Lower leg skin (tissue), 4 donors: ENCODE results near the gene GLP1R. TPM values are rescaled to one million over a fixed set of nuclear protein-coding genes. Genes with fewer than 3 reads are reported as not detected.

Source experiments
- DNase-seq, 2 donors: peaks; one replicate each; pipeline ENCODE4 v3.0.0-alpha.2; 2019; ENCODE audit warnings: low spot score in 2 of 2
- H3K4me3 ChIP-seq: fragments of 200-600 bp; sonication (generic); 2 replicates; pipeline ENCODE4 v1.5.1; 2017; ENCODE audit warnings: mild to moderate bottlenecking, low read depth; ENCODE audit not compliant: poor library complexity, severe bottlenecking
- CTCF ChIP-seq, 3 donors: fragments of 450-650 bp; IDR thresholded peaks; one replicate each; pipeline ENCODE4 v1.5.1; 2016; ENCODE audit warnings: antibody characterized with exemption in 3 of 3, mild to moderate bottlenecking in 3 of 3, moderate library complexity in 2 of 3
- POLR2A ChIP-seq, 2 donors: fragments of 450-650 bp; IDR thresholded peaks; one replicate each; pipeline ENCODE4 v1.6.1; 2016 to 2017; ENCODE audit warnings: antibody characterized with exemption in 2 of 2, mild to moderate bottlenecking in 1 of 2, moderate library complexity in 1 of 2
- WGBS, 2 donors: methylation state at CpG; one replicate each; pipeline ENCODE4 v1.1.5; 2018; 5-methylcytosine and 5-hydroxymethylcytosine counted together
- intact Hi-C: fragments of 100-400 bp; cut with DNase I; formaldehyde crosslinking; loops from one replicate; pipeline ENCODE4 v1.15.0; 2023; ENCODE audit warnings: low total_unique reads
- total RNA-seq, 4 donors: library from RNA; depleted of rRNA; stranded (reverse); fragments of >200 nt; gene quantifications; one replicate each; pipeline ENCODE4 v1.1.0, GENCODE V29; 2016

The GLP1R gene
- total RNA-seq, 4 donors from 2014 or later: 0.10 to 1.3 TPM; not detected in 2

DNA sequence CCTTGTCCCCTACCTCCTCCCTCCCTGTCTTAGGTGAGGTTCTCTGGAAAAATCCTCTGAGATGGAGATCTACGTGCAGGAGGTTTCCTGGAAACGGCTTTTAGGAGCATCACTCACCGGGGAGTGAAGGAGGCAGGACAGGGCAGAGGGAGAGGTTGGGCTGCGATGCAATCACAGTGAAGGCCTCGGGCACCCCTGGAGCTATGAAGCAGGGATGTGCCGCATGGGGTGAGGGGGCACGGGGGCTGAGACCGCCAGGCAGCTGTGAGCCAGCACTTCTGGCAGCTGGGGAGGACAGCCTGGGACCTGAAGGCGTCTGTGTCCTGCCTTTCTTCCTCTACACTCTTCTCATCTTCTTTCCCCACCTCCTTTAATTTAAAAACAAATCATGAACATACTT lies 12.9 kb upstream of the GLP1R start:
- WGBS, 2 donors: 30 to 48% methylated on average over 9 of the region's 9 CpGs
- TF ChIP-seq POLR2A (IDR thresholded peaks at IDR 0.05) (no peak), CTCF (IDR thresholded peaks at IDR 0.05) (no peak)
- DNase-seq: no peak
- H3K4me3 ChIP-seq: no peak overlapping the region
- intact Hi-C loops: no loop called here

- H3K4me3 ChIP-seq: no peak overlapping the region
- intact Hi-C loops: no loop called here
- DNase-seq: no peak
- 46 to 57% methylated on average over 4 of the region's 4 CpGs for WGBS, 2 donors
- no peak for TF ChIP-seq CTCF (IDR thresholded peaks at IDR 0.05)
- no peak for TF ChIP-seq POLR2A (IDR thresholded peaks at IDR 0.05)
These were observed 11.5 kb upstream of the GLP1R start for GRCh38 chr6:39037082-39037508.

- 46 to 56% methylated on average over 6 of the region's 6 CpGs for WGBS, 2 donors
- intact Hi-C loops: no loop called here
- no peak for DNase-seq
- TF ChIP-seq POLR2A (IDR thresholded peaks at IDR 0.05) (no peak), CTCF (IDR thresholded peaks at IDR 0.05) (no peak)
- H3K4me3 ChIP-seq: no peak overlapping the region
These were observed 10.9 kb upstream of the GLP1R start for GRCh38 chr6:39037707-39038106.

- 80 to 83% methylated on average over 10 of the region's 10 CpGs for WGBS, 2 donors
- no peak for TF ChIP-seq CTCF (IDR thresholded peaks at IDR 0.05)
- no peak for TF ChIP-seq POLR2A (IDR thresholded peaks at IDR 0.05)
- no peak for DNase-seq
- H3K4me3 ChIP-seq: no peak overlapping the region
- intact Hi-C loops: no loop called here
These were observed 8.4 kb upstream of the GLP1R start for GRCh38 chr6:39040080-39040673.

DNA sequence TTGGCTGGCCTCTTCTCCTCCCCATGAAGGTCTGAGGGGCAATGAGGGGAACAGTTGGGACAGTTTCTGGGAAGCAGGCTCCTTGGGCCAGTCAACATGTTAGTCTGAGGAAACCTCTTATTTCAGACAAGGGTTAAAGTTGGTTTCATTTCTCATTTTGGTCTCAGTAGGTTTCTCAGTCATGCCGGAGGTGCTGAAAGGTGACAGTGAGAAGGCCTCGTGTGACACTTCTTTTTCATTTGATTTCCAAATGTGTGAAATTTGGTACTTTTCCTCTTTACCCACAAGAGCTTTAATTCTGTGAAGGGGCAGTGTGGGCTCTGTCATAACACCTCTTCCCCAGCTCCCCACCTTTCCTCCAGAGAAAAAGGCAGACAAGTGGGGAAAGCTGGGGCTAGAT lies 7.5 kb upstream of the GLP1R start:
- DNase-seq: no peak
- no peak for TF ChIP-seq CTCF (IDR thresholded peaks at IDR 0.05)
- no peak for TF ChIP-seq POLR2A (IDR thresholded peaks at IDR 0.05)
- intact Hi-C loops: no loop called here
- no peak overlapping the region for H3K4me3 ChIP-seq
- WGBS, 2 donors: 67 to 73% methylated on average over 2 of the region's 2 CpGs

GRCh38 chr6:39043776-39044175 lies 4.8 kb upstream of the GLP1R start:
- no peak for DNase-seq
- intact Hi-C loops: no loop called here
- no peak for TF ChIP-seq POLR2A (IDR thresholded peaks at IDR 0.05)
- TF ChIP-seq CTCF (IDR thresholded peaks at IDR 0.05): no peak
- no peak overlapping the region for H3K4me3 ChIP-seq
- WGBS, 2 donors: 73 to 74% methylated on average over 3 of the region's 3 CpGs
